ENCODE results near the gene TMEM88. TPM values are rescaled to one million over a fixed set of nuclear protein-coding genes. Genes with fewer than 3 reads are reported as not detected.
A peak's percentile ranks its signal among the peaks of the same experiment; 100 is the strongest.

Gene TMEM88
- total and polyA plus RNA-seq, 2 of the 13 experiments (the other 11 are each of a cell fraction or from before 2014, with no cell fraction given) = 0.31 to 0.66 TPM

GRCh38 chr17:7823581-7824001 is 31.3 kb upstream of the TMEM88 start:
- no TSS peak for BruUV-seq (replicated peaks)
- H3K9me3 ChIP-seq (ENCODE audit: low read length) = no peaks in the 10 kb centered on the region
- TF ChIP-seq, protein P1, sequence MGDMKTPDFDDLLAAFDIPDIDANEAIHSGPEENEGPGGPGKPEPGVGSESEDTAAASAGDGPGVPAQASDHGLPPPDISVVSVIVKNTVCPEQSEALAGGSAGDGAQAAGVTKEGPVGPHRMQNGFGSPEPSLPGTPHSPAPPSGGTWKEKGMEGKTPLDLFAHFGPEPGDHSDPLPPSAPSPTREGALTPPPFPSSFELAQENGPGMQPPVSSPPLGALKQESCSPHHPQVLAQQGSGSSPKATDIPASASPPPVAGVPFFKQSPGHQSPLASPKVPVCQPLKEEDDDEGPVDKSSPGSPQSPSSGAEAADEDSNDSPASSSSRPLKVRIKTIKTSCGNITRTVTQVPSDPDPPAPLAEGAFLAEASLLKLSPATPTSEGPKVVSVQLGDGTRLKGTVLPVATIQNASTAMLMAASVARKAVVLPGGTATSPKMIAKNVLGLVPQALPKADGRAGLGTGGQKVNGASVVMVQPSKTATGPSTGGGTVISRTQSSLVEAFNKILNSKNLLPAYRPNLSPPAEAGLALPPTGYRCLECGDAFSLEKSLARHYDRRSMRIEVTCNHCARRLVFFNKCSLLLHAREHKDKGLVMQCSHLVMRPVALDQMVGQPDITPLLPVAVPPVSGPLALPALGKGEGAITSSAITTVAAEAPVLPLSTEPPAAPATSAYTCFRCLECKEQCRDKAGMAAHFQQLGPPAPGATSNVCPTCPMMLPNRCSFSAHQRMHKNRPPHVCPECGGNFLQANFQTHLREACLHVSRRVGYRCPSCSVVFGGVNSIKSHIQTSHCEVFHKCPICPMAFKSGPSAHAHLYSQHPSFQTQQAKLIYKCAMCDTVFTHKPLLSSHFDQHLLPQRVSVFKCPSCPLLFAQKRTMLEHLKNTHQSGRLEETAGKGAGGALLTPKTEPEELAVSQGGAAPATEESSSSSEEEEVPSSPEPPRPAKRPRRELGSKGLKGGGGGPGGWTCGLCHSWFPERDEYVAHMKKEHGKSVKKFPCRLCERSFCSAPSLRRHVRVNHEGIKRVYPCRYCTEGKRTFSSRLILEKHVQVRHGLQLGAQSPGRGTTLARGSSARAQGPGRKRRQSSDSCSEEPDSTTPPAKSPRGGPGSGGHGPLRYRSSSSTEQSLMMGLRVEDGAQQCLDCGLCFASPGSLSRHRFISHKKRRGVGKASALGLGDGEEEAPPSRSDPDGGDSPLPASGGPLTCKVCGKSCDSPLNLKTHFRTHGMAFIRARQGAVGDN (CRISPR knock-in tag; IDR thresholded peaks at IDR 0.05) = 0 out of 2 replicates have a peak, but pooled peaks have one; percentile 7
- TF ChIP-seq ZBTB4 (CRISPR knock-in tag; IDR thresholded peaks at IDR 0.05; ENCODE audit: borderline replicate concordance) = no peak
- no peak for TF ChIP-seq MXD4 (CRISPR knock-in tag; IDR thresholded peaks at IDR 0.05)
- H3K27ac ChIP-seq (ENCODE audit: extremely low read length, insufficient read depth, low read length) = no peak overlapping the region
- H3K4me3 ChIP-seq (replicated peaks in 1 of 3; ENCODE audit: insufficient read depth in 1 of 3, low read depth in 2 of 3, low read length in 3 of 3) = no peak overlapping the region
- no peak for ATAC-seq
- ChIA-PET CTCF (ENCODE audit: low intra/inter-chr PET ratio, low total read pairs) (interaction anchor here (1.0 to 2.0 kb wide), 5 partner anchors 28 to 166 kb away, joined by 4 to 28 read pairs (median 9); partner anchors contain the start of genes CYB5D1 and NAA38), POLR2A (no interaction called here)
- no peak overlapping the region for H3K9ac ChIP-seq (ENCODE audit: insufficient read depth, low read depth, low read length)
- no peak for DNase-seq (ENCODE audit: low spot score)
- H3K4me1 ChIP-seq (ENCODE audit: insufficient read depth, low read length) = no peaks in the 10 kb centered on the region
- intact Hi-C loops (cut with micrococcal nuclease; ENCODE audit: unreplicated experiment) (loop anchor here (1.0 to 5.0 kb wide), 2 partner anchors 31 to 81 kb away; no protein-coding TSS in a partner anchor), in situ Hi-C loops (cut with HindIII; ENCODE audit: extremely low pct_ligation_motif_present, low pct_unique_long_range_greater_than_20kb) (loop anchor here (5.0 kb wide), 1 partner anchor 74 kb away; no protein-coding TSS in a partner anchor)
- no peak overlapping the region for H3K4me2 ChIP-seq (ENCODE audit: low read depth, low read length)
- no peaks in the 10 kb centered on the region for H3K36me3 ChIP-seq (replicated peaks in 1 of 2; ENCODE audit: control insufficient read depth in 1 of 2, insufficient read depth in 2 of 2, low read length in 2 of 2)
- no peak for FAIRE-seq
- no peak overlapping the region for H2AFZ ChIP-seq (ENCODE audit: low read length)
- no peaks in the 10 kb centered on the region for H4K20me1 ChIP-seq (ENCODE audit: insufficient read depth, low read length)
- H3K79me2 ChIP-seq (ENCODE audit: insufficient read depth, low read length) = no peaks in the 10 kb centered on the region
- WGBS (ENCODE audit: low lambda C conversion rate) = 59% methylated on average over 20 of the region's 20 CpGs
- peaks cover 0 to 36% of the 10 kb centered on the region in 2 experiments; a peak in 3 of 5 replicates for H3K27me3 ChIP-seq (ENCODE audit: control insufficient read depth in 1 of 2, insufficient read depth in 2 of 2, low read length in 2 of 2)

All from HepG2 (cell line).